Fibroblast of villous mesenchyme (primary cell): Measurements from ENCODE around the gene PPARGC1A. TPM values are rescaled to one million over a fixed set of nuclear protein-coding genes. Genes with fewer than 3 reads are reported as not detected.

Source experiments
- DNase-seq: peaks from one replicate; pipeline ENCODE4 v3.0.0-alpha.2; 2010; ENCODE audit warnings: low read depth
- H3K4me3 ChIP-seq: 2 replicates; pipeline ENCODE4 v1.5.1; 2011; ENCODE audit warnings: low read depth, mild to moderate bottlenecking, low read length
- total RNA-seq: library from RNA; depleted of rRNA; stranded (reverse); fragments of >200 nt; gene quantifications from 2 replicates; pipeline ENCODE4 v1.2.3, GENCODE V29; 2012
- TF ChIP-seq, protein P1 (sequence below): IDR thresholded peaks from 2 replicates; pipeline ENCODE4 v1.5.1; 2012; ENCODE audit warnings: low read depth, mild to moderate bottlenecking, low read length; ENCODE audit not compliant: insufficient read depth

PPARGC1A gene
- total RNA-seq, 1 donor: 0.86 TPM

DNA sequence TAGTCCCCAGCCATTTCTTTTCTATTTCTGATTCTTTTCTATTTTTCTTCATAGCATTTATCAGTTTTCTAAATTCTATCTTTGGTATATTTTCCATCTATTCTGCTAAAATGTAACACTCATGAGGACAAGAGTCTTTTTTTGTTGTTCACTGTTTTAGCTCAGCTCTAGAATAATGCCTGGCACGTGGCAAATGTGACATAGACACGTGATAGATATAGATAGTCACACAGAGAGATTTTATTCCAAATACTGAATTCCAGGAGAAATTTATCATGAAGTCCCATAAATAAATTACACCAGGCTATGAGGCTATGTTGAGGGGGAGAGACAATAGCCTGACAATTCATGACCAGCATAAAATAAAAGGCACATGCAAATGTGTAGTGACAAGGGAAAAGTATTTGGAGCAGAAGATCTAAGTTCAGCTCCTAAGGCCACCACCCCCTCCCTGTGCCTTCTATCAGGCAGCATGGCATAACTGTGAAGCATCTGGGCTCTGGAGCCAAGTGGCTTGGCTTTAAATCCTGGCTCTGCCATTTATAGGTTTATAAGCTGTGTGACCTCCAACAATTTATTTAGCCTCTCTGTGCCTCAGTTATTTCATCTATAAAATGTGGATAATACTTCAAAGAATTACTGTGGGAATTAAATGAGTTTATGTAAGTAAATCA, 25.7 kb upstream of the PPARGC1A start:
- TF ChIP-seq, protein P1, sequence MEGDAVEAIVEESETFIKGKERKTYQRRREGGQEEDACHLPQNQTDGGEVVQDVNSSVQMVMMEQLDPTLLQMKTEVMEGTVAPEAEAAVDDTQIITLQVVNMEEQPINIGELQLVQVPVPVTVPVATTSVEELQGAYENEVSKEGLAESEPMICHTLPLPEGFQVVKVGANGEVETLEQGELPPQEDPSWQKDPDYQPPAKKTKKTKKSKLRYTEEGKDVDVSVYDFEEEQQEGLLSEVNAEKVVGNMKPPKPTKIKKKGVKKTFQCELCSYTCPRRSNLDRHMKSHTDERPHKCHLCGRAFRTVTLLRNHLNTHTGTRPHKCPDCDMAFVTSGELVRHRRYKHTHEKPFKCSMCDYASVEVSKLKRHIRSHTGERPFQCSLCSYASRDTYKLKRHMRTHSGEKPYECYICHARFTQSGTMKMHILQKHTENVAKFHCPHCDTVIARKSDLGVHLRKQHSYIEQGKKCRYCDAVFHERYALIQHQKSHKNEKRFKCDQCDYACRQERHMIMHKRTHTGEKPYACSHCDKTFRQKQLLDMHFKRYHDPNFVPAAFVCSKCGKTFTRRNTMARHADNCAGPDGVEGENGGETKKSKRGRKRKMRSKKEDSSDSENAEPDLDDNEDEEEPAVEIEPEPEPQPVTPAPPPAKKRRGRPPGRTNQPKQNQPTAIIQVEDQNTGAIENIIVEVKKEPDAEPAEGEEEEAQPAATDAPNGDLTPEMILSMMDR: no peak
- H3K4me3 ChIP-seq: no peak overlapping the region
- no peak for DNase-seq

DNA sequence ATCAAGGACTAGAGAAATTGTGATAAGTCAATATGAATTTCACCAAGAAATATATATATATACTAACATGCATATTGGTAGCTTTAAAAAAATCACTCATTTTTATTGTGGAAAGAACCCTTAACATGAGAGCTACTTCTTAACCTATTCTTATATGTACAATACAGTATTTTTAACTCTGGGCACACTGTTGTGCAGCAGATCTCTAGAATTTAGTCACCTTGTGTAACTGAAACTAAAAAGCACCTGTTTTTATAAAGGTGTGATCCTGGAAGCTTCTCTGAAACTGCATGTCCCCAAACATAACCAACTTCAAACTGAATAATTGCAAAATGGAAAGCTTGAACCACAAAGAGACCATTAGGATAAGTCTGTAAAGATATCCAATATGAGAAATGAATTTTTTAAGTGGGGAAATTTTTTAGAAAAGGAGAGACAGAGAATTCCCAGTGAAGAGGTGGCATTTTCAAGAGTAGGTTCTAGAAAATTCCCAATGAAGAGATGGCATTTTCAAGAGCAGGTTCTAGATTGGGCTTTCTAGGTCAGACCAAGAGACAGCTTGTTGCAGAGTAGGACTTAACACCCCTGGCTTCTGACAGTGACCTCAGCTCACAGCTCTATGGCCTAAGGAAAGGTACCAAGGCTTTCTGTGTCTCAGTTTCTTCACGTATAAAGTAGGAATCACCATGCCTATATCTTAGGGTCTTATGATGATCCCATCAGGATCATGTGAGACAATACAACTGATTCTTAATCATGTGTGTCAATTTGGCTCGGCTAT, 22.0 kb upstream of the PPARGC1A start:
- TF ChIP-seq, protein P1: no peak
- no peak for DNase-seq
- H3K4me3 ChIP-seq: no peak overlapping the region

DNA sequence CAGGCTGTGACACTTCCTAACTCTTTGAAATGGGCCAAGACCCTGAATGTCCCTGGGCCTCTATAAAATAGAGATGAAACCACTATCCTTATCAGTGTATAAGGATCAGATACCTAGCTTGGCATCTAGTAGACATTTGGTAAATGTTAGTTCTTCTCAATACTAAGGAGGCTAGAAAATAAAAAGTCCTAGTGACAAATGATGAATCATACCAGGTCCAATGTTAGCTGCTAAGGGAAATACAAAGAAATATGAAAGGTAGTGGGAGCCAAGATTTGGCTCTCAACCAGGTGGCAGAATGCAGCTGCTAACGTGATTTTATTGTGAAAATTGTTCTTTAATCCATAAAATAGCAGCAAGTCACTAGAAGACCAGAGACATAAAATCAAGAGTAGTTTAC, 19.8 kb upstream of the PPARGC1A start:
- H3K4me3 ChIP-seq: no peak overlapping the region
- TF ChIP-seq, protein P1: no peak
- DNase-seq: no peak

DNA sequence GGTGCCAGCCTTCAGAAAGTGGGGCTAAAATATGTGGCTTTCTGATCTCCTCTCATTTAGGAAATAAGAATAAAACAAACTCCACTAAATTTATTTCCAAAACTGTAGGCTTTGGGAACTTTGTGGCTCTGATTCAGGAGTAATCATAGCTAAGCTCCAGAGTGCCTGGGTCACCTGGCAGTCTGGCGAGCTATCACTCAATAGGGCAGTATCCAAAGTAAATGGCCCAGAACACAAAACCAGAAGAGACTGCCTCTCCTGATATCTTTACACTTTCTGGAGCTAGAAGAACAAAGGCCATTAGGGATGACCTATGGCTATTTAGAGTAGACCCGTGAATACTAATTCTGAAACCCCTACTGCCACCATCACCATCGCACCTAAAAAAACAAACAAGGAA, 17.0 kb upstream of the PPARGC1A start:
- TF ChIP-seq, protein P1: no peak
- H3K4me3 ChIP-seq: no peak overlapping the region
- DNase-seq: no peak

DNA sequence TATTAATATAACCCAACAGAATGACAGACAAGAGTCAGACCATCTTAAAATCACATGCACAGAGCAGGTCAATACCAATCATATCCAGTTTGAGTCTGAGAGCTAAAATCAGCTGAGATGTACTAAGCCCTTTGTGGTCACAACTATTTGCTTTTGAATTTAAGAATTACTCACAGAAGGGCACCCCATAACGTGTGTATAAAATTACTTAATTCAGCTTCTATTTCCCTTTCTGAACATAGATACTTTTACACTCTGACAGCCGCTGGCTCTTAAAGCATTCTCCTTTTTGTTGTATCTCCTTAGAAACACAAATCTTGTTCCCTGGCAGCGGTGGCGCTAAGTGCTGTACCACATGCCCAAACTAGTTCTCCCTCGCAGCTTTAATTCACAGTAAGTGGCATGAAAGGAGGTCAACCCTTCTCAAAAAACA, 14.8 kb upstream of the PPARGC1A start:
- DNase-seq: no peak
- TF ChIP-seq, protein P1: no peak

DNA sequence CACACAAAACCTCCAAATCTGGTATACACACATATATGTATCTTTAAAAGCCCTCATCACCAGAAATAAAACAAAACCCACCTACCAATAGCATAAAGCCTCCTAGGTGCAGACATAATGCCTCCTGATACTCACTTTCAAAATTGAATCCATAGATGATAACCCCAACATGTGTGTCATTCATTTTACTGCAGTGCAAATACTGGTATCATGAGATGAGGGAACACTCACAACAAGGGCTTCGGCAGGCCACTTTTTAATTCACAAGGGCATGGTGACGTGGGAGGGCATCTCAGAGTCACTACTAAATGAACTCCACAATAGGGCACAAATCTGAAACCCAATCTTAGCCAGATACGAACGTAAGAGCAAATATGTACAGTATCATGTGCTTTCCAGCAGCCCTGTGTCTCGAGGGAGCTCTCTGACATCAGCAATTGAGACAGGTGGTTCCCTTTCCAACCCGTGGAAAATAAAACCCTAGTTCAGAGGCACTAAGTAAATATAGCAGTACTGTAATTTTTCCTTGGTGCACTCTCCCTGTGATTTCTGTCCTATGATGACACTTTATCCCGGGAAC, 14.1 kb upstream of the PPARGC1A start:
- TF ChIP-seq, protein P1: no peak
- no peak for DNase-seq
- H3K4me3 ChIP-seq: no peak overlapping the region

More for the DNA sequence above, 14.8 kb upstream of the PPARGC1A start:
- no peak overlapping the region for H3K4me3 ChIP-seq
